SH-SY5Y (cell line): Measurements from ENCODE around the gene TREH.

Experiments
- GATA2 ChIP-seq: IDR thresholded peaks from 2 replicates; pipeline ENCODE4 v1.6.1; 2011; ENCODE audit warnings: mild to moderate bottlenecking, low read depth, low read length
- GATA3 ChIP-seq: IDR thresholded peaks from 2 replicates; pipeline ENCODE4 v1.6.1; 2011; ENCODE audit warnings: low read depth, mild to moderate bottlenecking, low read length, moderate library complexity

GRCh38 chr11:118628432-118628831 lies 51.0 kb downstream of the TREH start:
- TF ChIP-seq GATA2 (no peak), GATA3 (no peak)
